Measurements from ENCODE around the gene KIF21A.
A peak's percentile ranks its signal among the peaks of the same experiment; 100 is the strongest.
"Not testable (repeated sequence)": the region's sequence is repeated elsewhere in the genome, so short reads cannot be mapped to it uniquely, and the experiment has no call there.

Gene KIF21A

DNA sequence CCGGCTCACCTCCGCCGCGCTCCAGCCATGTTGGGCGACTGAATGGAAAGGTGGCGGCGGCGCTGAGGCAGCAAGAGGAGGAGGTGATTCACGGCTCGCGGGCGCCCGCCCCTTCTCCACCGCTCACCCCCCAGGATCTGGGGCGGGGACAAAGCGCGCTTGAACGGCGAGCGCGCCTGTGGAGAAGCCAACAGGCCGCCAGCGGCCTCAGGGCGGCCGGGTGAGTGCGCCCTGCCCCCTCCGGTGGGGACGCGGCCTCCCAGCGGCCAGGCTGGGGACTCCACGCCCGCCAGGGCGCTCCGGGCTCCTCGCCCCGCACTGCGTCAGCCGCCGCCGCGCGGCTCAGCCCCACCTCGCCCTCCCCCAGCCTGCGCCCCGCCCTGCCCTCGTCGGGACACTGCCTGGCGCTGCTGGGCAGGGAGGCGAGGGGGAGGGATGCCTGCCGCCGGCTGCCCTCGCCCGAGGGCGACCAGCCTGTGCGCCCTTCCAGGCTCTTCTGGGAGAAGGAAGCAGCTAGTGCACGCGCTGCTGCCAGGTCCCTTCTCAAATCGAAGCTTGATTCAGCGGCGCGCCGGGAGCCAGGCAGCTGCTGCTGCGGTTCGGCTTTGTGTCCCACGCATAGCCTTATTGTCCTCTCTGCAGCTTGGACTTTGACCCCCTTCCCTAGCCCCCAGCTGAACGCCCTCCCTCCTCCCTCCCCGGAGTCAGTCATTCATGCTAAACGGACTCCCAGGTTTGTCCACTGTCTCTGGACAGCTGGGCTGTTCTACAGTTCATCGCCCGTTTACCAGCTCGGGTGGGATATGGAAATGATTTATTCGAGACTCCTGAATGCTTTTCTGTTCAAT is at the start of gene KIF21A:
Gene KIF21A (minus strand): TSS at position 40 of the 848 bp plus-strand sequence. CDS start 150 bp downstream, outside the sequence.
- peak; percentile 90 for DNase-seq

GRCh38 chr12:39490500-39491282 is 47.8 kb upstream of the KIF21A start:
- no peak for DNase-seq

DNA sequence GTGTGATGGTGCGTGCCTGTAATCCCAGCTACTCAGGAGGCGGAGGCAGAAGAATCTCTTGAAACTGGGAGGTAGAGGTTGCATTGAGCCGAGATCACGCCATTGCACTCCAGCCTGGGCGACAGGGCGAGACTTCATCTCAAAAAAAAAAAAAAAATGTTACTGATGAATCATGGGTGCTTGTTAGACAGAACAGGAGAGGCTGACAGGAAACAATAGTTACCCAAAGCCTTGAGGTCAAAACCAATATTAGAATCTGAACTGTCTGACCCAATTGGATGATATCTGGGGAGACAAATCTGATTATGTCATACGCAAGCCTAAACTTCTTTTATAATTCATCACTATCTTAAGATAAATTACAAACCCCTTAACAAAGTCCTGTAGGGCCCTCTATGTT is 40.7 kb upstream of the KIF21A start:
- DNase-seq: no peak

- no peak for DNase-seq
Observed at GRCh38 chr12:39483042-39483441, 40.1 kb upstream of the KIF21A start.

DNA sequence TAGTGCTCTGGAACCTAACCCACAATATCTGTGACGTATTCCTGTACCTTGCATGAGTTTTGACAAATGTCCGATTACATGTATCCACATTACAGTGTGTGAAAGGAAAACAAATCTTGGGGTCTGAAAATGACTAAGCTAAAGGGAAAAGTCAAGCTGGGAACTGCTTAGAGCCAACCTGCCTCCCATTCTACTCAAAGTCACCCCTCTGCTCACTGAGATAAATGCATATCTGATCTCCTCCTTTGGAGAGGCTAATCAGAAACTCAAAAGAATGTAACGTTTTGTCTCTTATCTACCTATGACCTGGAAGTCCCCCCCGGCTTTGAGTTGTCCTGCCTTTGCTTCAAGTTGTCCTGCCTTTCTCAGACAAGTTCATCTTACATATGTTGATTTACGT is 34.0 kb upstream of the KIF21A start:
- no peak for DNase-seq

DNA sequence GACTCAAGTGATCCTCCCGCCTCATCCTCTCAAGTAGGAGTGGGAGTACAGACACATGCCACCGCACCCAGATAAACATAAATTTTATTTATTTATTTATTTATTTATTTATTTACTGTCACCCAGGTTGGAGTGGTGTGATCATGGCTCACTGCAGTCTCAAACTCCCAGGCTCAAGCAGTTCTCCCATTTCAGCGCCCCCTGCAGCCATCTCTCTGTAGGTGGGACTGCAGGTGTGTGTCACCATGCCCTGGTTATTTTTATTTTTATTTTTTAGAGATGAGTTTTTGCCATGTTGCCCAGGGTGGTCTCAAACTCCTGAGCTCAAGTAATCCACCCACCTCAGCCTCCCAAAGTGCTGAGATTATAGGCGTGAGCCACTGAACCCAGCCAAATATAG is 33.2 kb upstream of the KIF21A start:
- no peak for DNase-seq

GRCh38 chr12:39475136-39475535 is 32.2 kb upstream of the KIF21A start:
- not testable (repeated sequence) for DNase-seq

GRCh38 chr12:39467432-39467870 is 24.5 kb upstream of the KIF21A start:
- no peak for DNase-seq

DNA sequence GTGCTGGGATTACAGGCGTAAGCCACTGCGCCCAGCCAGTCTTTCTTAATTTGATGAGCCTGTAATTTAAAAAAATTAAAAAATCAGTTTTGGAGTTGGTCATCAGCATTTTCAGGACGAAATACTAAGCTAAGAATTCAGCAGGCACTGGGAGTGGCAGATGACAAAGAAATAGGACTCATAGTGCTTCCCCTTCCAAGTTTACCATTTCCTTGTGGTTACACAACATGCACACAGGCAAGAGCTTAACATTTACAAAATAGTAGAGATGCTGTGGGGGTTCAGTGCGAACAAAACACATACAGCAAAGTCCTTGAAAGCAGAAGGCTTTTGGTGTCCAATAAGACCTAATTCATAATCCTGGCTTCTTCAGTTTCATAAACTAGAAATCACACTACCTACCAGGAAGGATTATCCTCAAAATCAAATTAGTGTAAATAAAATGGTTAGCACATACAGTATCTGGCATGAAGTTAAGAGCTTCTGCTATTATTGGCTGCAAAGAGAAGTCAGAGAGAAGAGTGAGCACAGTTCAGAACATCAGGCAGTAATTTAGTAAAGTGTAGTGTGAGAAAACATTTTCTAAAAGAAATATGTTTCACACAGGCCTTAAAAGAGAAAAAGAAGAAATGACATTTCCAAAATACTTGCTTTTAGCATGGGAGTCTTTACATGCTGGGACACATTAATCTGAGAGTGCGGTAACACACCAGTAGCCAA is 22.2 kb upstream of the KIF21A start:
- DNase-seq: no peak

- no peak for DNase-seq
Observed at GRCh38 chr12:39461059-39461458, 18.1 kb upstream of the KIF21A start.

DNA sequence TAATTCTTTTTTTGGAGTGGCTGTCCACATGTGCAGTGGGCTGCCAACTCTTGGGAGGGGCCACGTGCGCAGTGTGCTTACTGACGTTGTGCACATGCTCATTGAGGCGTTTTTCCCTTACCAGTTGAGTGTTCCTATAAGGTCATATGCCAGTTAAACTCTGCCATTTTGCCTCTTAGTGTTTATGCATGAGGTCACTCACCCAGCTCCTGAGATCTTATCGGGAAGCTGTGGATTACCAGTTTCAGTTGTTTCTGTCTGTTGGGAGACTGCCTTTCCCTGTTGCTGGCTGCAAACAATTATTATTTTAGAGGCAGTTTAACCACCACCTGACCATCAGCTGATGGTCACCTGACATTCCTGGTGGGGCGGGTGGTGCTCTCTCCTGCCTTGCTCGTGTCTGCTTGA is 16.1 kb upstream of the KIF21A start:
- DNase-seq: no peak

- DNase-seq: no peak
Observed at GRCh38 chr12:39451977-39452376, 9.1 kb upstream of the KIF21A start.

GRCh38 chr12:39448038-39448437 is 5.1 kb upstream of the KIF21A start:
- no peak for DNase-seq

DNA sequence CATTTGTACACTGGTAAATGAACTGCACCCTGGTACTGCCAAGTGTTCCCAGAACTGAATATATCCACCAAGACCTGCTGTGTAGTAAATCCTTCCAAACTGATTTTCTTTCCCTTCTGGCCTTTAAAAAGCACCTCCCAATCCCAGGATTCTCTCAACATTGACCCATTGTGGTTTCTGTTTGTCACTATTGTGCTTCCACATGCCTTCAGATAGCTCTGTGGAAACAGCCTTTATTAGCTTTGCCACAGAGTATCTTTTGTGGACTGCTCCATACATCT is 949 bp upstream of the KIF21A start:
- no peak for DNase-seq

- DNase-seq: no peak
Observed at GRCh38 chr12:39442831-39443080, 164 bp downstream of the KIF21A start.

DNA sequence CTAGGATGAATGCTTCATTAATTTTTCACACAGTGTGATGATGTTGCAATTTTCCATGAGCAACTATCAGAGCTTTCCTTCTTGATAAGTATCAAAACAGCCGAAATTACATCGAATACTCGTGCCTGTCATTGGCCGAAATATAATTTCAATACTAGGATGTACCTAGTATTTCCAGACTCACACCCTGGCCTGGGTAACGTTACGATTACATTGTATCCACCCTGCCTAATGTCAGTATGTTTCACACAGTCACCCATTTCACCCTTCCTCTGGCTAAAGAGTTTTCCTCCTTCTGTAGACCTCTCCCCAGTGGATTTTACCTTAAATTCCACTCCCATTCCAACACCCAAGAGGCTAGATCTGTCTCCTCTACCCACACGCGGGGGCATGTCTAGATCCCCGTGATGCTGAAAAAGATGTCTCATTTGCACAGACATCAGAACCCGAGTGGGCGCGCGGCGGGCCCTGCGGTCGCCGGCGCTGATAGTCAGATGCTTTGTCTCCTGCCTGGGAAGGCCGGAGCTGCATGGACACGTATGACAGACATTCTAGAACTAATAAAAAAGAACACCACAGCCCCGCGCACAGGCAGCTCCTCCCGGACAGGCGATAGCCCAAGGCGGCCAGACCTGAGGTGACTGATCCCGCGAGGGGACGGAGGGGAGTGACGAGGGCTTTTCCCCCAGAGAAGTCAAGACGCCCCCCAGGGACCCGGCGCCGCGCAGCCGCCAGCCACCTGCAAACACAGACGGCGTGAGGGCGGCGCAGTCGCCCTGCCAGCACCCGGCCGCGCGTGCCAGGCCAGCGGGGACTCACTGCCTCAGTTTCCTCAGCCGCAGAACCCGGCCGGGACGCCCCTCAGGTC is 723 bp downstream of the KIF21A start:
- peak; percentile 62 for DNase-seq

DNA sequence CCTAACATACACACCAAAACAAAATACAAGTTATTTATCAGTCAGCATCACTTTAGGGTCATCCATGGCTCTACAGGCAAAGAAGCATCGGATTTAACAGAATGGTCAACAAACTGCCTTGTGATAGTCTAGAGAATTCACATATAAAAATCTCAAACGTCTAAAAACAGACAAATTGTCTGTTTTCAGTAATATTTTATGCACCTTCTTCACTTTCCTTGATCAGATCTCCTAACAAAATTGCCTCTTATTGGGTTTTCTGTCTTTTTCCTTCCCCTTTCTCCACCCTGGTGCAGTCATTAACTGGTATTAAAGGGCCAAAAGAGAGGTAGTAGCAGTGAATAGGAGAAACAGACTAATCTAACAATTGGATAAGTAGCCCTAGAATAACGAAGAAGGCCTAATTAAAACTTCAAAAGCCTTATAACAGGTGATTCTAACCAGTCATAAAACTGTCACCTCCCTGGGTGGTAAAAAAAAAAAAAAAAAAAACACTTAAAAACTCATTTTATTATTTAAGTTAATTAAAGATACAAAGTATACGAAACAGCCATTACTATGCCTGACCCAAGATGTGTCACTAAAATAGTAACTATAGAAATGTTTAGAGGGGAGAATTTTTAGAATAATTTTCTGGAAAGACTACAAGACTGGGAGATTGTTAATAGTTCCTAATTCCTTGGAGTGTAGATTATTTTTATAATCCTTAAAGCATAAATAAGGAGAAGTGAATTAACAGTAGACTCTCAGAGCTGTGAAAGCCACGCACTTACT is 1.5 kb downstream of the KIF21A start:
- no peak for DNase-seq

DNA sequence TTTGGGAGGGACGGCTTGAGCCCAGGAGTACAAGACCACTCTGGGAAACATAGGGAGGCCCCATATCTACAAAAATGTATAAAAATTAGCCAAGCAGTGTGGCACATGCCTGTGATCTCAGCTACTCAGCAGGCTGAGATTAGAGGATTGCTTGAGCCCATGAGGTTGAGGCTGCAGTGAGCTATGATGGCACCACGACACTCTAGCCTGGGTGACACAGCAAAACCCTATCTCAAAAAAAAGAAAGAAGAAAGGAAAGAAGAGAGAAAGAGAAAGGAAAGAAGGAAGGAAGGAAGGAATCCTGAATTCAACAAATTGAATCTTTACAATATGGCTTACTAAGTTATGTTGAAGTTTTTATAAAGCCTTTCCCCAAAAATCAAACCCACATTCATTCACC is 2.1 kb downstream of the KIF21A start:
- DNase-seq: no peak

DNA sequence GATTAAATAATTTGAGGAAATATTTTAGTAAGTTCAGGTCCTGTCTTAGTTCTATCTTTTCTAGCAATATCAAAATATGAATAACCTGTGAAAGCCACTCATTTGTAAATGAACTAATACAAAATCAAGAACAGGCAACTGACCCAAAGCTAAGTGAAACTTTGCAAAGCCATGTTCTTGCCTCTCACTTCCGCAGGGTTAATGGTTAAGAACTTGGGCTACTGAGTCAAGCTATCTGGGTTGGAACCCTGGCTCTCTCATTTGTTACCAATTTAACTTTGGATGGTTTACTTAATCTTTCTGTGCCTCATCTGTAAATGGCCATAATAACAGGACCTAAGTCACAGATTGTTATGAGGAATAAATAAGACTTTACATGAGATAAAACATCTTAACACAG is 2.8 kb downstream of the KIF21A start:
- no peak for DNase-seq

DNA sequence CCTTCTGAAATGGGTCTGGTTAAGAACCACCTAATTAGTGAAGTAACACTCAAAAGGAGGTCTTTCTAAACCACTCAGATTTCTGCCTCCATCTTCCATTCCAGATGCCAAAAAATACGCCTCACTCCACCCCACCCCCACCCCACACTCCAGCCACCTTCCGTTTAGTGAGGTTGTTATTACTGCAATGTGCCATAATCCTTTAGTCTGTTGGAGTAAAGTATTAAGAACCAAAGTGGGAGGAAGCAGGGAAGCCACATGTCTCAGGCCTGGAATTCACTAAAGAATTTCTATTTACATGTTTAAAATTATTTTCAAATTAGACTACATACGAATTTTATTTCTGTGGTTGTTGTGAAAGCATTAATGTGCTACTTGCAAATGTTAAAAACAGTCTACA is 7.4 kb downstream of the KIF21A start:
- DNase-seq: no peak

GRCh38 chr12:39431797-39432196 is 11.1 kb downstream of the KIF21A start:
- no peak for DNase-seq

Measured in activated naive CD4-positive, alpha-beta T cell treated with anti-CD3 and anti-CD28 coated beads, Interleukin-2, amount 50 U/mL, for 16 hours (primary cell).